Aorta (tissue), 5 donors: ENCODE data around the gene TPX2. TPM values are rescaled to one million over a fixed set of nuclear protein-coding genes. Genes with fewer than 3 reads are reported as not detected.
"Not testable (repeated sequence)": the region's sequence is repeated elsewhere in the genome, so short reads cannot be mapped to it uniquely, and the experiment has no call there.

Experiments used
- ATAC-seq: fragments of 200-7000 bp; cut with Tn5 transposase; one replicate; pipeline ENCODE4 v1.9.1; 2022; ENCODE audit warnings: moderate library complexity; ENCODE audit not compliant: low FRiP score
- DNase-seq, 2 donors: peaks; one replicate each; pipeline ENCODE4 v3.0.0-alpha.2; 2020
- H3K27ac ChIP-seq, 2 donors: one replicate each; pipeline ENCODE4 v1.5.1; 2013; ENCODE audit warnings: low read length in 2 of 2, mild to moderate bottlenecking in 2 of 2, moderate library complexity in 2 of 2, control low read depth in 1 of 2, inconsistent platforms in 1 of 2, low read depth in 1 of 2
- H3K27me3 ChIP-seq, 2 donors: one replicate each; pipeline ENCODE4 v1.6.1; 2013; ENCODE audit warnings: control low read depth in 1 of 2, low read length in 1 of 2, mild to moderate bottlenecking in 1 of 2, moderate library complexity in 1 of 2; ENCODE audit not compliant: insufficient read depth in 2 of 2, control insufficient read depth in 1 of 2
- H3K36me3 ChIP-seq, 2 donors: one replicate each; pipeline ENCODE4 v1.6.1; 2013; ENCODE audit warnings: control low read depth in 1 of 2, low read length in 1 of 2, mild to moderate bottlenecking in 1 of 2; ENCODE audit not compliant: insufficient read depth in 2 of 2, control insufficient read depth in 1 of 2
- H3K4me1 ChIP-seq, 2 donors: one replicate each; pipeline ENCODE4 v1.6.1; 2013; ENCODE audit warnings: low read length in 2 of 2, control low read depth in 1 of 2, mild to moderate bottlenecking in 1 of 2, moderate library complexity in 1 of 2; ENCODE audit not compliant: insufficient read depth in 2 of 2, control insufficient read depth in 1 of 2
- H3K4me3 ChIP-seq, 2 donors: one replicate each; pipeline ENCODE4 v1.5.1; 2013; ENCODE audit warnings: low read length in 2 of 2, control low read depth in 1 of 2, mild to moderate bottlenecking in 1 of 2
- H3K9me3 ChIP-seq: one replicate; pipeline ENCODE4 v1.6.1; 2013; ENCODE audit warnings: mild to moderate bottlenecking, low read length; ENCODE audit not compliant: control insufficient read depth
- WGBS, 2 donors: extraction: QIAGEN DNeasy Blood & Tissue Kit; methylation state at CpG; one replicate each; pipeline ENCODE4 v1.1.7; 2013; 5-methylcytosine and 5-hydroxymethylcytosine counted together
- intact Hi-C, 2 donors: fragments of 100-400 bp; cut with DNase I; formaldehyde crosslinking; loops; one replicate each; pipeline versions ENCODE4 v1.14.2 to v1.15.0; 2022
- polyA plus RNA-seq, 2 donors: library from polyadenylated mRNA; stranded (reverse); fragments of 200-250 nt; gene quantifications; one replicate each; pipeline ENCODE4 v1.2.3, GENCODE V29; 2013
- total RNA-seq, 2 donors: library from RNA; stranded (reverse); fragmentation: NEBNext Ultra II Directional; extraction: Animal tissue kit (Norgen Biotek cat#: 25700); gene quantifications; one replicate each; pipeline ENCODE4 v1.2.1, GENCODE V29; 2021
- donor health status: healthy with polysubstance abuse.
- donor health status: Bipolar disorder and iron deficiency.
- donor health status: DM: no; HTN: no; CAD: no.
- donor health status: DM: no; HTN: no; CAD: no.
- donor health status: DM: yes; HTN: yes; CAD: no.

Gene TPX2
- total and polyA plus RNA-seq, 4 donors: 0.75 to 5.4 (median 1.8) TPM

- Histone ChIP-seq H3K9me3 (no peaks in the 10 kb centered on the region), H3K4me3 (no peak overlapping the region), H3K27ac (no peak overlapping the region), H3K4me1 (no peaks in the 10 kb centered on the region), H3K27me3 (no peaks in the 10 kb centered on the region), H3K36me3 (no peaks in the 10 kb centered on the region)
- WGBS, 2 donors: 4 to 8% methylated on average over 1 of the region's 1 CpG
- no peak for ATAC-seq
- intact Hi-C loops: no loop called here
- no peak for DNase-seq
Observed at GRCh38 chr20:31746068-31746878, 7.2 kb downstream of the TPX2 start.

DNA sequence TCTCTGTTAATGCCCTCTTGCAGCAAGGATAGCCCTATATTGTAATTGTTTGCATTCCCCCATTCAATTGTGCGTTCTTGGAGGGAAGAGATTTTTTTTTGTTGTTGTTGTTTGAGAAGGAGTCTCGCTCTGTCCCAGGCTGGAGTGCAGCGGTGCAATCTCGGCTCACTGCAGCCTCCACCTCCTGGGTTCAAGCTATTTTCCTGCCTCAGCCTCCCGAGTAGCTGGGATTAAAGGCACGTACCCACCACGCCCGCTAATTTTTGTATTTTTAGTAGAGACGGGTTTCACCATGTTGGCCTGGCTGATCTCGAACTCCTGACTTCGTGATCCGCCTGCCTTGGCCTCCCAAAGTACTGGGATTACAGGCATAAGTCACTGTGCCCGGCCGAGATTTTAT lies 7.9 kb downstream of the TPX2 start:
- DNase-seq, H3K4me3 ChIP-seq, H3K4me1 ChIP-seq, H3K27ac ChIP-seq, H3K27me3 ChIP-seq, H3K9me3 ChIP-seq, intact Hi-C loops, ATAC-seq, H3K36me3 ChIP-seq: not testable (repeated sequence)
- WGBS, 2 donors: 59 to 71% methylated on average over 14 of the region's 14 CpGs

- Histone ChIP-seq H3K27me3 (no peaks in the 10 kb centered on the region), H3K27ac (no peak overlapping the region), H3K4me3 (no peak overlapping the region), H3K36me3 (no peaks in the 10 kb centered on the region), H3K4me1 (no peaks in the 10 kb centered on the region), H3K9me3 (no peaks in the 10 kb centered on the region)
- intact Hi-C loops: no loop called here
- DNase-seq (no peak), ATAC-seq (no peak)
- 7% methylated on average over 5 of the region's 5 CpGs for WGBS, 2 donors
Observed at GRCh38 chr20:31747640-31748039, 8.6 kb downstream of the TPX2 start.

- Histone ChIP-seq H3K27ac (no peak overlapping the region), H3K36me3 (no peaks in the 10 kb centered on the region), H3K4me3 (no peak overlapping the region), H3K27me3 (no peaks in the 10 kb centered on the region), H3K9me3 (no peaks in the 10 kb centered on the region), H3K4me1 (no peaks in the 10 kb centered on the region)
- intact Hi-C loops: no loop called here
- WGBS, 2 donors: 96% methylated on average over 8 of the region's 8 CpGs
- no peak for DNase-seq
- no peak for ATAC-seq
Observed at GRCh38 chr20:31749223-31749622, 10.1 kb downstream of the TPX2 start.

DNA sequence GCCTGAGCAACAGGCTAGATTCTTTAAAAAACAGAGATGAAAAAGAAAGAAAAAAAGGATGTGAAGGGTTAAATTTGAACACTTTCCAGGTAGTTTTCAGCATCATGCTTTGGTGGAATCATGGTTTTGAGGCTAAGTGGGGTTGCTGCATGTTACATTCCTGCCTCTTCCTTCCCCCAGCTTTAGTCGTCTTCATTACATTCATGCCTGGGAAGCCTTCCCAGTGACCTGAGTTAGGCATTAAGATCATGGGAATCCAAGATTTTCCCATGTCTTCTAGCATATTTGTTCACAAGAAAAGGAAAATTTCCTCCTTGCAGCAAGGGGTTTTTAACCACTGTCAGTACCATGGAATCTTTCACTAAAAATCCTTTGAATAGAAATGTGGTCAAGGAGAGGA lies 12.0 kb downstream of the TPX2 start:
- Histone ChIP-seq H3K36me3 (no peaks in the 10 kb centered on the region), H3K27ac (no peak overlapping the region), H3K9me3 (no peaks in the 10 kb centered on the region), H3K4me1 (no peaks in the 10 kb centered on the region), H3K27me3 (no peaks in the 10 kb centered on the region), H3K4me3 (no peak overlapping the region)
- WGBS, 2 donors: 16 to 20% methylated on average over 1 of the region's 1 CpG
- DNase-seq (no peak), ATAC-seq (no peak)
- intact Hi-C loops: no loop called here

- no peaks in the 10 kb centered on the region for H3K36me3 ChIP-seq
Observed at GRCh38 chr20:31757254-31757653, 18.2 kb downstream of the TPX2 start.

GRCh38 chr20:31758521-31758920 lies 19.4 kb downstream of the TPX2 start:
- Histone ChIP-seq H3K27ac (no peak overlapping the region), H3K36me3 (no peaks in the 10 kb centered on the region), H3K27me3 (no peaks in the 10 kb centered on the region), H3K4me1 (no peaks in the 10 kb centered on the region), H3K9me3 (no peaks in the 10 kb centered on the region), H3K4me3 (no peak overlapping the region)
- intact Hi-C loops: no loop called here
- DNase-seq: no peak
- ATAC-seq: no peak
- WGBS, 2 donors: 52 to 66% methylated on average over 4 of the region's 4 CpGs

More at GRCh38 chr20:31757254-31757653, 18.2 kb downstream of the TPX2 start:
- Histone ChIP-seq H3K4me1 (no peaks in the 10 kb centered on the region), H3K9me3 (no peaks in the 10 kb centered on the region), H3K4me3 (no peak overlapping the region), H3K27ac (no peak overlapping the region), H3K27me3 (no peaks in the 10 kb centered on the region)
- intact Hi-C loops: no loop called here
- whole genome bisulfite sequencing, 2 donors: 67 to 74% methylated on average over 3 of the region's 3 CpGs
- no peak for ATAC-seq
- DNase-seq: no peak

- intact Hi-C loops: no loop called here
- ATAC-seq (no peak), DNase-seq (no peak)
Observed at GRCh38 chr20:31758991-31759390, 19.9 kb downstream of the TPX2 start.

GRCh38 chr20:31759836-31760518 lies 20.9 kb downstream of the TPX2 start:
- H3K27me3 ChIP-seq: no peaks in the 10 kb centered on the region
- WGBS, 2 donors: 43 to 47% methylated on average over 2 of the region's 2 CpGs
- H3K4me3 ChIP-seq: no peak overlapping the region
- DNase-seq (no peak), ATAC-seq (no peak)
- no peaks in the 10 kb centered on the region for H3K4me1 ChIP-seq
- intact Hi-C loops: no loop called here
- no peak overlapping the region for H3K27ac ChIP-seq
- no peaks in the 10 kb centered on the region for H3K36me3 ChIP-seq
- no peaks in the 10 kb centered on the region for H3K9me3 ChIP-seq

More at GRCh38 chr20:31758991-31759390, 19.9 kb downstream of the TPX2 start:
- no peak overlapping the region for H3K4me3 ChIP-seq
- no peaks in the 10 kb centered on the region for H3K4me1 ChIP-seq
- no peaks in the 10 kb centered on the region for H3K27me3 ChIP-seq
- no peaks in the 10 kb centered on the region for H3K36me3 ChIP-seq
- no peak overlapping the region for H3K27ac ChIP-seq
- no peaks in the 10 kb centered on the region for H3K9me3 ChIP-seq
